BJ (cell line): ENCODE measurements around the gene SYNJ2. TPM values are rescaled to one million over a fixed set of nuclear protein-coding genes. Genes with fewer than 3 reads are reported as not detected.

ENCODE experiments used
- CTCF ChIA-PET: fragments of 350-600 bp; formaldehyde crosslinking; extraction: SDS; loops from one replicate; lab custom pipeline; 2021; ENCODE audit warnings: antibody characterized with exemption, inconsistent platforms; lab: Yijun Ruan, JAX
- POLR2A ChIA-PET: fragments of 300-600 bp; sonication (Branson Sonifier 250); formaldehyde crosslinking; extraction: SDS; loops from one replicate; lab custom pipeline; 2021; ENCODE audit warnings: antibody characterized with exemption; lab: Charles Lee
- DNase-seq: peaks from one replicate; pipeline ENCODE4 v3.0.0-alpha.2; 2011; ENCODE audit warnings: low read depth
- H3K27me3 ChIP-seq: 2 replicates; pipeline ENCODE4 v1.6.0; 2011; ENCODE audit warnings: low read length; ENCODE audit not compliant: control insufficient read depth, insufficient read depth
- H3K36me3 ChIP-seq: 2 replicates; pipeline ENCODE4 v1.5.1; 2011; ENCODE audit warnings: low read length; ENCODE audit not compliant: control insufficient read depth, insufficient read depth
- H3K4me3 ChIP-seq: 2 replicates; pipeline ENCODE4 v1.5.1; 2011; ENCODE audit warnings: low read depth, mild to moderate bottlenecking, control low read depth, low read length
- polyA plus RNA-seq: library from polyadenylated mRNA; depleted of rRNA; stranded (reverse); fragments of >200 nt; gene quantifications from 2 replicates; pipeline ENCODE4 v1.2.3, GENCODE V29; 2011
- TF ChIP-seq, protein P1 (sequence below): IDR thresholded peaks from 2 replicates; pipeline ENCODE4 v1.5.1; 2011; ENCODE audit warnings: low read depth, mild to moderate bottlenecking, control low read depth, inconsistent platforms, low read length, moderate library complexity; ENCODE audit not compliant: insufficient read depth

The SYNJ2 gene
- polyA plus RNA-seq, 1 experiment, result 29.9 TPM

DNA sequence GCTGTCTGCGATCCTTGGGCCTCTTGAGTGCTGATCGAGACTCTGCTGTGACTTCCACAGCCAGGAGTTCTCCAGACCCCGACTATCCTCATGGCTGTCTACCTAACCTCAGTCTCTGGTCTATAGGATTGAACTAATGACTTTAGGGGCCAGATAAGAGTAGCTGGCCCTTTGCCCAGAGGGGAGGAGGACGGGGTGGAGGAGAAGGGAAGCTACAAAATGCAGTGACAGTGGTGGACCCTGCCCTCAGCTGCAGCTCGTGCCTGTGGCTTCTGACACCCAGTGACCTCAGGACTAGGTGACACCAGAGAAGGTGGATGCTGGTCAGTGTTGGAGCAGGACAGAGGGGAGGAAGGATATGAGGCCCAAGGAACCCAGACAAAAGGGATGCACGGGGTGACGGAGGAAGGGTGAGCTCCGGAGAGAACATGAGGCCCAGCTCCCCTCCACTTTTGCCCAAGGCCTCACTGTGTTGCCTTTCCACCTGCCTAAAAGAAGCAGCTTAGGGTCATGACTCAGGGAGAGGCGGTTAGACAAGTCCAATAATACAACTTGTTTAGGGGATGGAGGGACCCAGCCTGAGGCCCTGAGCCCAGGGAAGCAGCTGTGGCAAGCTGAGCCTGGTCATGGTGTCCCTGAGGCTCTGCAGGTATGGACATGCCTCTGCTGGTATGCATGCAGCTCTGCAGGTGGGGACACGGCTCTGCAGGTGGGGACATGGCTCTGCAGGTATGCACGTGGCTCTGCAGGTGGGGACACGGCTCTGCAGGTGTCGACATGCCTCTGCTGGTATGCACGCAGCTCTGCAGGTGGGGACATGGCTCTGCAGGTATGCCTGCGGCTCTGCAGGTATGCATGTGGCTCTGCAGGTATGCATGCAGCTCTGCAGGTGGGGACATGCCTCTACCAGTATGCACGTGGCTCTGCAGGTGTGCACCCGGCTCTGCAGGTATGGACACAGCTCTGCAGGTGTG, 67.7 kb downstream of the SYNJ2 start:
- CTCF ChIA-PET, result no interaction called here

DNA sequence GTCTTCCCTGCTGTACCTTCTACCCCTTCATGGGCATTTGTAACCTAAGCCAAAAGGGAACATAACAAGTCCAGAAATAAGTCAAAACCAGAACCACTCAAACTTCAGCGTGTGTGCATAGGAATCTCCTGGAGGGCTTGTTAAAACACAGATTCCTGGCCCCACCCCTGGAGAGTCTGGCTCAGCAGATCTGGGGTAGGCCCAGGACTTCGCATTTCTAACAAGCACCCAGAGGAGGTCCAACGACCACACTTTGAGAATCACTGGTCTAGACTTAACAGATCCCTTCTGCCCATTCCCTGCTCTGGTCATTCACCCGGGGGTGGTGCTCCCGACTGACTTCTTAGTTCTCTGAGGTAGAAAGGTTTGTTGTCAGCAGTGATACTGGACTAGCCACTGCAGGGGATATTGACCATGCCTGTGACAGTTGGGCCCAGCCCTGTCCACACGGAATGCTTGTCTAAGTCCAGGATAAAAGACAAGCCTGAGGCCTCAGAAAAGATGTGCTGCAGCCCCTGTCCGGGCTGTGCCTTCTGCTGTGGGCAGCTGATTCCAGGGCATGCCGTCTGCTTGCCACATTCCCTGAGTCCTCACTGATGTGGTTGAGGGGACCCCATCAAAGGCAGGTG, 68.6 kb downstream of the SYNJ2 start:
- Histone ChIP-seq H3K36me3 (peaks cover 11% of the 10 kb centered on the region), H3K4me3 (no peak overlapping the region), H3K27me3 (no peaks in the 10 kb centered on the region)
- no peak for DNase-seq
- POLR2A ChIA-PET, result no interaction called here
- CTCF ChIA-PET, result no interaction called here
- TF ChIP-seq, protein P1, sequence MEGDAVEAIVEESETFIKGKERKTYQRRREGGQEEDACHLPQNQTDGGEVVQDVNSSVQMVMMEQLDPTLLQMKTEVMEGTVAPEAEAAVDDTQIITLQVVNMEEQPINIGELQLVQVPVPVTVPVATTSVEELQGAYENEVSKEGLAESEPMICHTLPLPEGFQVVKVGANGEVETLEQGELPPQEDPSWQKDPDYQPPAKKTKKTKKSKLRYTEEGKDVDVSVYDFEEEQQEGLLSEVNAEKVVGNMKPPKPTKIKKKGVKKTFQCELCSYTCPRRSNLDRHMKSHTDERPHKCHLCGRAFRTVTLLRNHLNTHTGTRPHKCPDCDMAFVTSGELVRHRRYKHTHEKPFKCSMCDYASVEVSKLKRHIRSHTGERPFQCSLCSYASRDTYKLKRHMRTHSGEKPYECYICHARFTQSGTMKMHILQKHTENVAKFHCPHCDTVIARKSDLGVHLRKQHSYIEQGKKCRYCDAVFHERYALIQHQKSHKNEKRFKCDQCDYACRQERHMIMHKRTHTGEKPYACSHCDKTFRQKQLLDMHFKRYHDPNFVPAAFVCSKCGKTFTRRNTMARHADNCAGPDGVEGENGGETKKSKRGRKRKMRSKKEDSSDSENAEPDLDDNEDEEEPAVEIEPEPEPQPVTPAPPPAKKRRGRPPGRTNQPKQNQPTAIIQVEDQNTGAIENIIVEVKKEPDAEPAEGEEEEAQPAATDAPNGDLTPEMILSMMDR, result no peak

More for the DNA sequence above, 67.7 kb downstream of the SYNJ2 start:
- no peak for DNase-seq
- Histone ChIP-seq H3K36me3 (peaks cover 9% of the 10 kb centered on the region), H3K27me3 (no peaks in the 10 kb centered on the region), H3K4me3 (no peak overlapping the region)
- POLR2A ChIA-PET, result no interaction called here
- TF ChIP-seq, protein P1, result no peak

DNA sequence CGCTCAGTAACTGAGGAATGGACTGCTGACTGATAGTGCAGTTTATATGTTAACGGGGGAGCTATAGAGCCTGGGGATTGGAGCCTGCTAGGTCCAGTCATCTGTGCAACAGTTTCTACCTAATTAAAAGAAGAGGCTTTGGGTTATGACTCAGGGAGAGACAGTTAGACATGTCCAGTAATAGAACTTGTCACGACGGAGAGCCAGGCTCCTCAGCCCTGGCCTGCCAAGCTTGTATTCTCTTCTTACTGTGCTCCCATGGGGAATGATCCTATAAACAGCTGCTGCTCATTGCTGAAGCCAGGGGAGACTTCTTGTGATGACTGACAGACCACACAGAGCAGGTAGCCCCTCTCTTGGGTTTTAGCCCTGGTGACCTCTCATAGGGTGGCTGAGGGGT, 69.3 kb downstream of the SYNJ2 start:
- TF ChIP-seq, protein P1, result no peak
- DNase-seq, result no peak
- CTCF ChIA-PET, result interaction anchor here (1.1 kb wide), 1 partner anchor 69 kb away, joined by 4 read pairs; the partner anchor contains the start of gene SYNJ2
- Histone ChIP-seq H3K4me3 (no peak overlapping the region), H3K36me3 (peaks cover 11% of the 10 kb centered on the region), H3K27me3 (no peaks in the 10 kb centered on the region)
- POLR2A ChIA-PET, result no interaction called here

DNA sequence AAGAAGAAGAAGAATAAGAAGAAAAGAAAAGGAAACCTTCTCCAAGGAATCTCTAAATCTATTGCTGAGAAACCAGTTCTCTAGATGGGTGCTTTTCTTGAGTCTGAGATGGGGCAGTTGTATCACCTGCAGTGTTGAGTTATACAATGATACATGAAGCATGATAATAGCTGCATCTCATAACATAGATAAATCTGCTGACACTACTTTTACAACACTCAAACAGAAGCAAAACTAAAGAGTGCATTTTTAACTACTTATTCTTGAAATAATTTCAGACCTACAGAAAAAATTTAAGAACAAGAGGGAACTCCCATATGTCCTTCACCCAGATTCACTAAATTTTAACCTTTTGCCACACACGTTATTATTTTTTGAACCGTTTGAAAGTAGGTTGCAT, 70.3 kb downstream of the SYNJ2 start:
- no peaks in the 10 kb centered on the region for H3K27me3 ChIP-seq
- no peak overlapping the region for H3K4me3 ChIP-seq
- no peak for DNase-seq
- peaks cover 14% of the 10 kb centered on the region for H3K36me3 ChIP-seq
- ChIA-PET CTCF (interaction anchor here (0.6 to 1.1 kb wide), 2 partner anchors 39 to 70 kb away, joined by 3 to 4 read pairs; partner anchors contain the start of gene SYNJ2), POLR2A (no interaction called here)
- TF ChIP-seq, protein P1, result no peak
